HFF-Myc (cell line): ENCODE results near the gene HOXB1.

Experiments
- DNase-seq: peaks from one replicate; pipeline ENCODE4 v3.0.0-alpha.2; 2011; ENCODE audit warnings: low read depth; ENCODE audit errors: extremely low read depth
- H3K4me3 ChIP-seq: replicated peaks from 2 replicates; pipeline ENCODE4 v1.5.1; 2011; ENCODE audit warnings: low read depth, mild to moderate bottlenecking, control low read depth, low read length
- CTCF ChIP-seq: IDR thresholded peaks from 2 replicates; pipeline ENCODE4 v1.5.1; 2012; ENCODE audit warnings: mild to moderate bottlenecking, low read depth, low read length, control low read depth; ENCODE audit errors: missing control alignments

Gene HOXB1

GRCh38 chr17:48490451-48490892 lies 40.3 kb downstream of the HOXB1 start:
- no peak for TF ChIP-seq CTCF
- no peak for DNase-seq
- H3K4me3 ChIP-seq: no peak overlapping the region

- no peak for TF ChIP-seq CTCF
- no peak overlapping the region for H3K4me3 ChIP-seq
Measured at GRCh38 chr17:48489781-48490180, 41.0 kb downstream of the HOXB1 start.

GRCh38 chr17:48488548-48489106 lies 42.2 kb downstream of the HOXB1 start:
- DNase-seq: no peak
- TF ChIP-seq CTCF: no peak
- no peak overlapping the region for H3K4me3 ChIP-seq

More at GRCh38 chr17:48489781-48490180, 41.0 kb downstream of the HOXB1 start:
- no peak for DNase-seq

GRCh38 chr17:48487221-48487620 lies 43.6 kb downstream of the HOXB1 start:
- no peak overlapping the region for H3K4me3 ChIP-seq
- no peak for TF ChIP-seq CTCF
- DNase-seq: no peak

- peak; percentile 84 for DNase-seq
- peak; percentile 41 for TF ChIP-seq CTCF
- H3K4me3 ChIP-seq: no peak overlapping the region
Measured at GRCh38 chr17:48486557-48486956, 44.3 kb downstream of the HOXB1 start.

- no peak for TF ChIP-seq CTCF
- no peak overlapping the region for H3K4me3 ChIP-seq
- no peak for DNase-seq
Measured at GRCh38 chr17:48484850-48485249, 46.0 kb downstream of the HOXB1 start.

GRCh38 chr17:48484256-48484655 lies 46.6 kb downstream of the HOXB1 start:
- TF ChIP-seq CTCF: no peak
- DNase-seq: no peak
- H3K4me3 ChIP-seq: 0 out of 2 replicates have a peak overlapping the region, but pooled peaks have one; percentile 18
